ENCODE measurements around the gene STX1B. TPM values are rescaled to one million over a fixed set of nuclear protein-coding genes. Genes with fewer than 3 reads are reported as not detected.
"Not testable (repeated sequence)": the region's sequence is repeated elsewhere in the genome, so short reads cannot be mapped to it uniquely, and the experiment has no call there.

The STX1B gene
- polyA plus RNA-seq, 3 donors = 1.7 TPM; not detected in 2

DNA sequence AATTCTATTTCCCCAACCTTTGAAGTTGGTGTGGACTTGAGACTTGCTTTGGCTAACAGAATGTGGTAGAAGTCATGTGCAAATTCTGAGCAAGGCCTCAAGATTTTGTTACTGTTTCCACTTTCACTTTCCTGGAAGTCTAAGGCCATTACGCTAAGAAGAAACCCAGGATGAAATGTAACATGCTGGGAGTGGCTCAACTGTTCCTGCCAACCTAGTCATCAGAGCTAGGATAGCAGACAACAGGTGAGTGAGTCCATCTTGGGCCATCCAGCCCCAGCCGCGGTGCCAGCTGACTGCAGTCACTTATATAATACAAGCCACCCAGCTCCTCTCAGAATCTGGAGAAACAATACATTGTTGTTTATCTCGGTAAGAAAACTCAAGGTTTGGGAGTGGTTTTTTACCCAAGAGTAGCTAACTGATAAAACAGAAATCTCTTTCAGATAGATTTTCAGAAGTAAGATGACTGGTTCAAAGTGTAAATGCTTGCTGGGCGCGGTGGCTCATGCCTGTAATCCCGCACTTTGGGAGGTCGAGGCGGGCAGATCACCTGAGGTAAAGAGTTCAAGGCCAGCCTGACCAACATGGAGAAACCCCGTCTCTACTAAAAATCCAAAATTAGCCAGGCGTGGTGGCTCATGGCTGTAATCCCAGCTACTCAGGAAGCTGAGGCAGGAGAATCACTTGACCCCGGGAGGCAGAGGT is 12.3 kb upstream of the STX1B start:
- Mint-ChIP-seq H3K27me3 (ENCODE audit: low read depth in 3 of 3) (peaks cover 0 to 5% (median 0%) of the 10 kb centered on the region in 3 donors), H3K27ac (peak overlapping the region in 1 of 7 donors; percentile 63), H3K4me3 (no peak overlapping the region), H3K36me3 (no peaks in the 10 kb centered on the region), H3K9me3 (peaks cover 0 to 3% (median 0%) of the 10 kb centered on the region in 7 donors), H3K4me1 (peaks cover 17% of the 10 kb centered on the region)
- Histone ChIP-seq H3K9me3 (replicated peaks in 1 of 2; ENCODE audit: control insufficient read depth in 1 of 2, insufficient read depth in 1 of 2, low read length in 2 of 2) (no peaks in the 10 kb centered on the region), H2AFZ (ENCODE audit: insufficient read depth, low read depth, low read length, poor library complexity, severe bottlenecking) (no peak overlapping the region), H3K27ac (ENCODE audit: low read depth in 1 of 2, low read length in 2 of 2) (no peak overlapping the region), H3K4me3 (replicated peaks in 1 of 3; ENCODE audit: low read depth in 2 of 3, low read length in 3 of 3) (no peak overlapping the region), H3K27me3 (ENCODE audit: control insufficient read depth in 2 of 2, insufficient read depth in 2 of 2, low read length in 2 of 2) (no peaks in the 10 kb centered on the region), H3K9ac (ENCODE audit: insufficient read depth, low read length, poor library complexity, severe bottlenecking) (no peak overlapping the region), H4K20me1 (ENCODE audit: insufficient read depth, low read length) (no peaks in the 10 kb centered on the region), H3K79me2 (ENCODE audit: insufficient read depth, low read length) (no peaks in the 10 kb centered on the region), H3K4me1 (ENCODE audit: control insufficient read depth in 1 of 2, insufficient read depth in 2 of 2, low read length in 2 of 2) (no peaks in the 10 kb centered on the region), H3K4me2 (replicated peaks; ENCODE audit: extremely low read depth, low read length, poor library complexity, severe bottlenecking) (no peak overlapping the region), H3K36me3 (replicated peaks in 1 of 2; ENCODE audit: control insufficient read depth in 1 of 2, insufficient read depth in 2 of 2, low read length in 2 of 2) (no peaks in the 10 kb centered on the region)
- TF ChIP-seq, protein P1, sequence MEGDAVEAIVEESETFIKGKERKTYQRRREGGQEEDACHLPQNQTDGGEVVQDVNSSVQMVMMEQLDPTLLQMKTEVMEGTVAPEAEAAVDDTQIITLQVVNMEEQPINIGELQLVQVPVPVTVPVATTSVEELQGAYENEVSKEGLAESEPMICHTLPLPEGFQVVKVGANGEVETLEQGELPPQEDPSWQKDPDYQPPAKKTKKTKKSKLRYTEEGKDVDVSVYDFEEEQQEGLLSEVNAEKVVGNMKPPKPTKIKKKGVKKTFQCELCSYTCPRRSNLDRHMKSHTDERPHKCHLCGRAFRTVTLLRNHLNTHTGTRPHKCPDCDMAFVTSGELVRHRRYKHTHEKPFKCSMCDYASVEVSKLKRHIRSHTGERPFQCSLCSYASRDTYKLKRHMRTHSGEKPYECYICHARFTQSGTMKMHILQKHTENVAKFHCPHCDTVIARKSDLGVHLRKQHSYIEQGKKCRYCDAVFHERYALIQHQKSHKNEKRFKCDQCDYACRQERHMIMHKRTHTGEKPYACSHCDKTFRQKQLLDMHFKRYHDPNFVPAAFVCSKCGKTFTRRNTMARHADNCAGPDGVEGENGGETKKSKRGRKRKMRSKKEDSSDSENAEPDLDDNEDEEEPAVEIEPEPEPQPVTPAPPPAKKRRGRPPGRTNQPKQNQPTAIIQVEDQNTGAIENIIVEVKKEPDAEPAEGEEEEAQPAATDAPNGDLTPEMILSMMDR (IDR thresholded peaks at IDR 0.05) = no peak
- DNase-seq = no peak
- intact Hi-C loops (cut with micrococcal nuclease) = no loop called here
- WGBS (ENCODE audit: insufficient coverage) = 94% methylated on average over 9 of the region's 12 CpGs

GRCh38 chr16:31020536-31020935 is 10.1 kb upstream of the STX1B start:
- Histone ChIP-seq H3K36me3 (replicated peaks in 1 of 2; ENCODE audit: control insufficient read depth in 1 of 2, insufficient read depth in 2 of 2, low read length in 2 of 2) (no peaks in the 10 kb centered on the region), H4K20me1 (ENCODE audit: insufficient read depth, low read length) (no peaks in the 10 kb centered on the region), H3K4me3 (replicated peaks in 1 of 3; ENCODE audit: low read depth in 2 of 3, low read length in 3 of 3) (no peak overlapping the region), H3K9me3 (replicated peaks in 1 of 2; ENCODE audit: control insufficient read depth in 1 of 2, insufficient read depth in 1 of 2, low read length in 2 of 2) (no peaks in the 10 kb centered on the region), H2AFZ (ENCODE audit: insufficient read depth, low read depth, low read length, poor library complexity, severe bottlenecking) (no peak overlapping the region), H3K4me2 (replicated peaks; ENCODE audit: extremely low read depth, low read length, poor library complexity, severe bottlenecking) (no peak overlapping the region), H3K27ac (ENCODE audit: low read depth in 1 of 2, low read length in 2 of 2) (no peak overlapping the region), H3K27me3 (ENCODE audit: control insufficient read depth in 2 of 2, insufficient read depth in 2 of 2, low read length in 2 of 2) (no peaks in the 10 kb centered on the region), H3K4me1 (ENCODE audit: control insufficient read depth in 1 of 2, insufficient read depth in 2 of 2, low read length in 2 of 2) (no peaks in the 10 kb centered on the region), H3K79me2 (ENCODE audit: insufficient read depth, low read length) (no peaks in the 10 kb centered on the region), H3K9ac (ENCODE audit: insufficient read depth, low read length, poor library complexity, severe bottlenecking) (no peak overlapping the region)
- H3K4me1 Mint-ChIP-seq = peaks cover 12% of the 10 kb centered on the region
- TF ChIP-seq, protein P1 (IDR thresholded peaks at IDR 0.05) = no peak
- H3K27me3 Mint-ChIP-seq (ENCODE audit: low read depth in 3 of 3) = peaks cover under 1 to 5% (median 3%) of the 10 kb centered on the region in 3 donors
- no peak overlapping the region for H3K27ac Mint-ChIP-seq
- DNase-seq = no peak
- intact Hi-C loops (cut with micrococcal nuclease) = no loop called here
- WGBS (ENCODE audit: insufficient coverage) = no CpG with 5 or more reads among the region's 3 CpGs
- no peaks in the 10 kb centered on the region for H3K36me3 Mint-ChIP-seq
- H3K4me3 Mint-ChIP-seq = no peak overlapping the region
- H3K9me3 Mint-ChIP-seq = peaks cover 0 to 3% (median 0%) of the 10 kb centered on the region in 7 donors

DNA sequence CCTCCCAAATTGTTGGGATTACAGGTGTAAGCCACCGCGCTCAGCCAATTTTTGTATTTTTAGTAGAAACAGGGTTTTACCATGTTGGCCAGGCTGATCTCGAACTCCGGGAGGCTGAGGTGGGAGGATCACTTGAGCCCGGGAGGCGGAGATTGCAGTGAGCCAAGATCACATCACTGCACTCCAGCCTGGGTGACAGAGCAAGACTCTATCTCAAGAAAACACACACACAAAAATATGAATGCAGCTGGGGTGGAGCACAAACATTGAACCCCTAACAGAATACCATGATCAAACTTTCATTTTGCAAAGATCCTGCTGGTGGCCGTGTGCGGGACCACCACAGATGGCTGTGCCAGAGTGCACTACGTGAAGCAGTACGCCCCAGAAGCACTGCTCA is 7.3 kb upstream of the STX1B start:
- H2AFZ ChIP-seq (ENCODE audit: insufficient read depth, low read depth, low read length, poor library complexity, severe bottlenecking); H3K9me3 ChIP-seq (replicated peaks in 1 of 2; ENCODE audit: control insufficient read depth in 1 of 2, insufficient read depth in 1 of 2, low read length in 2 of 2); intact Hi-C loops (cut with micrococcal nuclease); H3K4me3 Mint-ChIP-seq; H3K27ac Mint-ChIP-seq; H3K4me1 Mint-ChIP-seq; H3K79me2 ChIP-seq (ENCODE audit: insufficient read depth, low read length); H3K4me2 ChIP-seq (replicated peaks; ENCODE audit: extremely low read depth, low read length, poor library complexity, severe bottlenecking); H3K27me3 ChIP-seq (ENCODE audit: control insufficient read depth in 2 of 2, insufficient read depth in 2 of 2, low read length in 2 of 2); H3K4me1 ChIP-seq (ENCODE audit: control insufficient read depth in 1 of 2, insufficient read depth in 2 of 2, low read length in 2 of 2); H3K4me3 ChIP-seq (replicated peaks in 1 of 3; ENCODE audit: low read depth in 2 of 3, low read length in 3 of 3); H3K27ac ChIP-seq (ENCODE audit: low read depth in 1 of 2, low read length in 2 of 2); H3K9me3 Mint-ChIP-seq; H3K9ac ChIP-seq (ENCODE audit: insufficient read depth, low read length, poor library complexity, severe bottlenecking); DNase-seq; H3K36me3 ChIP-seq (replicated peaks in 1 of 2; ENCODE audit: control insufficient read depth in 1 of 2, insufficient read depth in 2 of 2, low read length in 2 of 2); H4K20me1 ChIP-seq (ENCODE audit: insufficient read depth, low read length); H3K36me3 Mint-ChIP-seq: not testable (repeated sequence)
- H3K27me3 Mint-ChIP-seq (ENCODE audit: low read depth in 3 of 3) = peaks cover 4 to 13% (median 10%) of the 10 kb centered on the region in 3 donors
- 96% methylated on average over 6 of the region's 10 CpGs for WGBS (ENCODE audit: insufficient coverage)

Measured in CD14-positive monocyte (primary cell).